Fibroblast of the aortic adventitia (primary cell): Measurements from ENCODE around the gene CTXND1. TPM values are rescaled to one million over a fixed set of nuclear protein-coding genes. Genes with fewer than 3 reads are reported as not detected.

ENCODE experiments used
- DNase-seq: peaks from one replicate; pipeline ENCODE4 v3.0.0-alpha.2; 2010; ENCODE audit warnings: low read depth
- H3K4me3 ChIP-seq: 2 replicates; pipeline ENCODE4 v1.5.1; 2011; ENCODE audit warnings: low read depth, mild to moderate bottlenecking, control low read depth, low read length, moderate library complexity
- total RNA-seq: library from RNA; depleted of rRNA; stranded (reverse); fragments of >200 nt; gene quantifications from 2 replicates; pipeline ENCODE4 v1.2.3, GENCODE V29; 2012; ENCODE audit warnings: low replicate concordance
- TF ChIP-seq, protein P1 (sequence below): IDR thresholded peaks from 2 replicates; pipeline ENCODE4 v1.5.1; 2011; ENCODE audit warnings: mild to moderate bottlenecking, low read length, control low read depth, inconsistent platforms; ENCODE audit not compliant: insufficient read depth

The CTXND1 gene
- total RNA-seq, 1 donor: not detected

DNA sequence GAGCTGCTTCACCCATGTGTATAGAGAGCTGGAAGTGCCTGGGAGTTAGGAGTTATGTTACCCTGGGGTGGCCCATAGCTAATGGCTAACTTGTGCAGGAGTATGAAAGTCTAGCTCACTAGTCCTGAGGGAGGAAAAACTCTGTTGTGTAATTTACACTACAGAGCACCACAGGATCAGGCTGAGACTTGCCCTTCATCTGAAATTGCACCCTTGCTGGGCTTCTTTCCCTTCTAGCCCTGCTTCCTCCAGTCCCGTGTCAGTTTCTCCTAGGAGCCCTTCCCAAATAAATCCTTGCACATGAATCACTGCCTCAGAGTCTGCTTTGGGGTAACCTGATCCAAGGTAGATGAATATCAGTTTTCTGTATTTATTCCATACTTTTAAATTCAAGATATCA lies 40.0 kb downstream of the CTXND1 start:
- TF ChIP-seq, protein P1, sequence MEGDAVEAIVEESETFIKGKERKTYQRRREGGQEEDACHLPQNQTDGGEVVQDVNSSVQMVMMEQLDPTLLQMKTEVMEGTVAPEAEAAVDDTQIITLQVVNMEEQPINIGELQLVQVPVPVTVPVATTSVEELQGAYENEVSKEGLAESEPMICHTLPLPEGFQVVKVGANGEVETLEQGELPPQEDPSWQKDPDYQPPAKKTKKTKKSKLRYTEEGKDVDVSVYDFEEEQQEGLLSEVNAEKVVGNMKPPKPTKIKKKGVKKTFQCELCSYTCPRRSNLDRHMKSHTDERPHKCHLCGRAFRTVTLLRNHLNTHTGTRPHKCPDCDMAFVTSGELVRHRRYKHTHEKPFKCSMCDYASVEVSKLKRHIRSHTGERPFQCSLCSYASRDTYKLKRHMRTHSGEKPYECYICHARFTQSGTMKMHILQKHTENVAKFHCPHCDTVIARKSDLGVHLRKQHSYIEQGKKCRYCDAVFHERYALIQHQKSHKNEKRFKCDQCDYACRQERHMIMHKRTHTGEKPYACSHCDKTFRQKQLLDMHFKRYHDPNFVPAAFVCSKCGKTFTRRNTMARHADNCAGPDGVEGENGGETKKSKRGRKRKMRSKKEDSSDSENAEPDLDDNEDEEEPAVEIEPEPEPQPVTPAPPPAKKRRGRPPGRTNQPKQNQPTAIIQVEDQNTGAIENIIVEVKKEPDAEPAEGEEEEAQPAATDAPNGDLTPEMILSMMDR: no peak
- H3K4me3 ChIP-seq: no peak overlapping the region
- DNase-seq: no peak

DNA sequence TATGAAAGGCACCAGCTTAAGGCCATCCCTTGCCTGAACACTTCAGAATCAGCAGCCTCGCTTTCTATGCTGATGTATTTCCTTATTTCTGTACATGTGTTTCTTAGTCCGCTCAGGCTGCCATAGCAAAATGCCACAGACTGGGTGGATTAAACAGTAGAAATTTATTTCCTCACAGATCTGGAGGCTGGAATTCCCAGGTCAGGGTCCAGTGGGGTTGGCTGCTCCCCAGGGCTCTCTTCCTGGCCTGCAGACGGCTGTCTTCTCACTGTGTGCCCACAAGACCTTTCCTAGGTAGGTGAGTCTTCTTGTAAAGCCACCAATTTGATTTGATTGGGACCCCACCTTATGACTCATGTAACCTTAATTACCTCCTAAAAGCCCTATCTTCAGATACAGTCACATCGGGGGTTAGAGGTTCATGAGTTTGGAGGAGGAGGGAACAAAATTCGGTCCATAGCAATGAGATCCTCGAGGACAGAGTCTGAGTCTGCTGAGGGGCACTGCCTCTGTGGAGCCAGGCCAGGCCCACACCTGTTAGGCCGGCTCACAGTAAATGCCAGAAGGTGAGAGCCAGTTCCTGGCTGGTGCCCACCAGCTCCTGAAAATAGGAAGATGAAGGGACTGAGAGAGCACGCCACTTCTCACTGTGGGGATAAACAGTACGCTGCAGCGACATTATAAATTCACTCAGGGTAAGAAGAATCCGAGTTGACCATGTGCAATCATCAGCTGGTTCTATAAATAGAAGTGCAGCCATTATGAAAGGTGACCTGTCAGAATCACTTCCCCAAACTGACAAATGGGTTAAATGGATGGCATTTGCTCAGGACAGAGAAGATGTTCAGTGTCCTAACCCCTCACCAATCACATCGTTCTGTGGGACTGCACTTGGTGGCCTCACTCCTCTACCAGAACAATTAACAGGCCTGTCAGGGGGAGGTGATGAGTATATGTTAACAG lies 41.1 kb downstream of the CTXND1 start:
- no peak for DNase-seq
- H3K4me3 ChIP-seq: no peak overlapping the region
- TF ChIP-seq, protein P1: no peak

DNA sequence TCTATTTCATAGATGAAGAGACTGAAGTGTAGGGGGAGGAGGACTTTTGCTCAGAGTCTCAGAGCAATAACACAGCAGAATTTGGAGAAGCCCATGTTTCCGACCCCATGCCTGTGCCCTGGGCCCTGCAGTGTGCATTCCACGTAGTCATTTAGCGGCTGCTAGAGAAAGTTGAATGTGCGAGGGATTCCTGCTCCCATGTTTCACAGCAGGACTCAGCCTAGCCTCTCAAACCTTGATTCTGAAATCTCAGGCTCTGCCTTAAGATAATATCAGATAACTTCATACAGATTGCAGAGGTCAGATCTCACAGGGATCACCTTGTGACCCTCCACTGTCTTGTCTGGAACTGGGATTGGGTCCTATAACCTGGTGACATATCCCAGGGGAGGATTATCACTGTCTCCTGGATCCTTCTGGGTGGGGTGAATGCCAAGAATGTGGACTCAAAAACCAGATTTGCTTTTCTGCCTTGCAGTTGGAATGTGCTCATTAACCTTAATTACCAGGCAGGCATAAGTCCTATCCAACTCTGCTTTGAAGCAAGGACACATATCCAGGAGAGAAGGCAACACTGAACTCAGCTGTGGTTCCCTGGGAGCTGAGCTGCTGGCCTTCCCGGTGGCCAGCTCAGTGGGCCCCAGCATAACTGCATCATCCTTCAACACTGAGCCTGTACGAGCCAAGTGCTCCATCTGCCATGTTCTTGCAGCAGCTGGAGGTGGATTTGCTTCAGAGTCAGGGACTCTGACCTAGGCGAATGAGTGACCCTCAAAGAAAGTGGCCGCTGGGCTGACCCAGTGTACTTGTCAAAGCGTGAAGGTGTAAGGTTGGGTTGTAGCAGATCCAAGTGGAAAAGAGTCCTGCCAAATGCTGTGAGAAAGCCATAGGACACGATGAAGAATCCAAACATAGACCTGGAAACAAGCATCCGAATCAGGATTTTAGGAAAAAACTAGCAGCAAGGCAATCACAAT lies 43.0 kb downstream of the CTXND1 start:
- H3K4me3 ChIP-seq: no peak overlapping the region
- TF ChIP-seq, protein P1: no peak
- no peak for DNase-seq

DNA sequence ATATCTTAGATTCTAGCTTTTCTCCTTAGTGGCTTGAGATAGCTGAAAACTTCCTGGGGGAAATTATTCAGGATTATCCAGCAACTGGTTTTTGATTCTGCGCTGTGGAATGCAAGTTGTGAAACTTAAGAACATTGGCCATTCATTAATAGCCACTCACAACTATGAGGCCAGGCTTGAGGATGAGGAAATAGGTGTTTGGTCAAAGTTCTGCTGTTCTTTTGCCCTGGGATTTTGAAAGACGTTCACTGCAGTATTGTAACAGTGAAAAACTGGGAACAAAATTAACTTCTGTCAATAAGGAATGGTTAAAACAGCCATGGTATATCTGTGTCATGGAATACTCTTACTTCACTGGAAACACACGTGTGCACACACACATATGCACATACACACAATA lies 44.1 kb downstream of the CTXND1 start:
- TF ChIP-seq, protein P1: no peak
- peak; percentile 4 for DNase-seq
- no peak overlapping the region for H3K4me3 ChIP-seq

DNA sequence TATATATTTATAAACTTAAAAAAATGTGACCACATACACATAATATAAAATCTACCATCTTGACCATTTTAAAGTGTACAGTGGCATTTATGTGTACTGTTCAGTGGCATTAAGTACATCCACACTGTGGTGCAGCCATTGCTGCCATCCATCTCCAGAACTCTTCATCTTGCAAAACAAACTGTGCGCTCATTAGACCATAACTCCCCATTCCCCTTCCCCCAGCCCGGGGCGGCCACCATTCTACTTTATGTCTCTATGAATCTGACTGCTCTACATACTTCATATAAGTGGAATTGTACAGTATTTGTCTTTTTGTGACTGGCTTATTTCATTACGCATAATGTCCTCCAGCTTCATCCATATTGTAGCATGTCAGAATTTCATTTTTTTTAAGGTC lies 47.8 kb downstream of the CTXND1 start:
- H3K4me3 ChIP-seq: no peak overlapping the region
- no peak for DNase-seq
- TF ChIP-seq, protein P1: no peak

DNA sequence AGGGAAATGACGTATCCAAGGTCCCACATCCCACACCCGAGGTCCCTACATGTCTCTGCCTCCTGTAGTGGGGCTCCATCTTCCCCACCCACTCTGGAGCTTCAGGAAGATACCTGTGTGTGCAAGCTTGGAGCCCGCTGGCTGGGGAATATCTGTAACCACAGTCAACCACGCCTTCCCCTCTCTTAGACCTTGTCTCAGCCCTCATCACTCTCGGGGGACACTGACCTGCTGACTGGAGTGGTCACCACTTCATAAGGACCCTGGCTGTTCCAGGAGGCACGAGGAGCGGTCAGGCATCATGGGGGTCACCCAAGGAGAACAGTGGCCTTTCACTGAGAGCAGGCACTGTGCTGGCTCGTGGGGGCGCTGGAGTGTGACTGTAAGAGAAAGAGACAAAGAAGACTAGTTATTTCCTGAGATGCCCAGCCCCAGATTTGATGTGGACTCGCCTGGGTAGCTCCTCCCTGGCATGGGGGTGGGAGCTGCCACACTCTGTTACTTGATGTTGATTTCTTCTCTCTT lies 48.6 kb downstream of the CTXND1 start:
- no peak overlapping the region for H3K4me3 ChIP-seq
- TF ChIP-seq, protein P1: no peak
- DNase-seq: no peak
